BLaER1 treated with 17β-estradiol and CSF1 and Interleukin-3, amounts not matched to agents 10 nM and 100 nM (cell line): ENCODE measurements around the gene ZRSR2.
"Not testable (repeated sequence)": the region's sequence is repeated elsewhere in the genome, so short reads cannot be mapped to it uniquely, and the experiment has no call there.

ENCODE experiments used
- H3K27ac ChIP-seq, 11 experiments: shearing (Covaris generic); formaldehyde crosslinking; 2 replicates each; pipeline ENCODE4 v1.8.1; 2022
- H3K27me3 ChIP-seq, 11 experiments: shearing (Covaris generic); formaldehyde crosslinking; 2 replicates each; pipeline ENCODE4 v1.8.1; 2022
- H3K36me3 ChIP-seq, 11 experiments: shearing (Covaris generic); formaldehyde crosslinking; 2 replicates each; pipeline ENCODE4 v1.8.1; 2022
- H3K4me1 ChIP-seq, 10 experiments: shearing (Covaris generic); formaldehyde crosslinking; 2 replicates each; pipeline ENCODE4 v1.8.1; 2022
- H3K4me2 ChIP-seq, 11 experiments: shearing (Covaris generic); formaldehyde crosslinking; 2 replicates each; pipeline ENCODE4 v1.8.1; 2022
- H3K4me3 ChIP-seq, 10 experiments: shearing (Covaris generic); formaldehyde crosslinking; 2 replicates each; pipeline ENCODE4 v1.8.1; 2022
- H3K9ac ChIP-seq, 11 experiments: shearing (Covaris generic); formaldehyde crosslinking; 2 replicates each; pipeline ENCODE4 v1.8.1; 2022
- H3K9me3 ChIP-seq, 11 experiments: shearing (Covaris generic); formaldehyde crosslinking; replicated peaks in 1 of 11; 2 replicates each; pipeline ENCODE4 v1.8.1; 2022
- H4K20me1 ChIP-seq, 11 experiments: shearing (Covaris generic); formaldehyde crosslinking; 2 replicates each; pipeline ENCODE4 v1.8.1; 2022
- Cebpa-rat ChIP-seq, 11 experiments: shearing (Covaris generic); IDR thresholded peaks; 2 replicates each; pipeline ENCODE4 v1.8.1; 2022

The ZRSR2 gene

GRCh38 chrX:15822922-15823321 is 32.6 kb downstream of the ZRSR2 start:
- Histone ChIP-seq H3K27ac (no peak overlapping the region), H3K4me2 (no peak overlapping the region), H3K36me3 (peaks cover 62 to 99% (median 85%) of the 10 kb centered on the region in 11 experiments), H3K27me3 (peaks cover 0 to 24% (median 0%) of the 10 kb centered on the region in 11 experiments; a peak in 4 of 22 replicates), H4K20me1 (peaks cover 0 to 18% (median 6%) of the 10 kb centered on the region in 11 experiments; a peak in 9 of 22 replicates), H3K9me3 (no peaks in the 10 kb centered on the region), H3K4me3 (no peak overlapping the region), H3K4me1 (no peaks in the 10 kb centered on the region), H3K9ac (no peak overlapping the region)
- no peak for TF ChIP-seq Cebpa-rat (IDR thresholded peaks at IDR 0.05)

- H3K4me2 ChIP-seq = no peak overlapping the region
- peaks cover 35 to 88% (median 60%) of the 10 kb centered on the region in 11 experiments for H3K36me3 ChIP-seq
- TF ChIP-seq Cebpa-rat (IDR thresholded peaks at IDR 0.05) = no peak
- no peak overlapping the region for H3K4me3 ChIP-seq
- no peak overlapping the region for H3K9ac ChIP-seq
- H3K9me3 ChIP-seq = no peaks in the 10 kb centered on the region
- H4K20me1 ChIP-seq = peaks cover 0 to 31% (median 6%) of the 10 kb centered on the region in 11 experiments; a peak in 10 of 22 replicates
- no peak overlapping the region for H3K27ac ChIP-seq
- H3K4me1 ChIP-seq = no peaks in the 10 kb centered on the region
- peaks cover 0 to 29% (median 7%) of the 10 kb centered on the region in 11 experiments; a peak in 8 of 22 replicates for H3K27me3 ChIP-seq
Observed at GRCh38 chrX:15825936-15826335, 35.7 kb downstream of the ZRSR2 start.

GRCh38 chrX:15829217-15829616 is 38.9 kb downstream of the ZRSR2 start:
- no peak for TF ChIP-seq Cebpa-rat (IDR thresholded peaks at IDR 0.05)
- H4K20me1 ChIP-seq = peaks cover 0 to 46% (median 5%) of the 10 kb centered on the region in 11 experiments; a peak in 11 of 22 replicates
- H3K27ac ChIP-seq = no peak overlapping the region
- no peak overlapping the region for H3K9ac ChIP-seq
- no peak overlapping the region for H3K4me2 ChIP-seq
- H3K4me1 ChIP-seq = no peaks in the 10 kb centered on the region
- H3K27me3 ChIP-seq = peaks cover 0 to 48% (median 13%) of the 10 kb centered on the region in 11 experiments; a peak in 11 of 22 replicates
- H3K9me3 ChIP-seq = no peaks in the 10 kb centered on the region
- H3K4me3 ChIP-seq = no peak overlapping the region
- H3K36me3 ChIP-seq = peaks cover 9 to 68% (median 28%) of the 10 kb centered on the region in 11 experiments; a peak in 21 of 22 replicates

DNA sequence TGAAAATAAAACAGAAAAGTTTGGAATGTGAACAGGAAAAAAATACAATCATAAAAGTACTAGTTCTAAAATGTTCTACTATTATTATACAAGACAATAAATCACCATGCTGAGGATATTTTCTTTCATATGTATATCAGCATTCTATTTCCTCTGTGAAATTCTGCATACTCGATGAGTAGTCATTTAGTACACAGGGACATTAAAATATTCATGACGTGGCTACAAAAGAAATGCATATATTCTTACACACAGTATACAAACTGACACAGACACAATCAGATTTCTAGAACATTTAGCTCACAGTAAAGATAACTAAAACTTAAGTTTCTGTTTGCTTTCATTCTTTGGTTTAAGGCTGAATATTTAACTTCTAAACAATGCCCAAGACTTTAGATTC is 41.1 kb downstream of the ZRSR2 start:
- not testable (repeated sequence) for H3K27ac ChIP-seq, H3K4me2 ChIP-seq, H3K9ac ChIP-seq, H3K9me3 ChIP-seq, H3K4me1 ChIP-seq, H3K4me3 ChIP-seq
- peaks cover 0 to 65% (median 5%) of the 10 kb centered on the region in 11 experiments; a peak in 12 of 22 replicates for H4K20me1 ChIP-seq
- H3K27me3 ChIP-seq = peaks cover 0 to 55% (median 25%) of the 10 kb centered on the region in 11 experiments; a peak in 18 of 22 replicates
- H3K36me3 ChIP-seq = peaks cover 5 to 49% (median 14%) of the 10 kb centered on the region in 11 experiments; a peak in 20 of 22 replicates

- H3K36me3 ChIP-seq = peaks cover 0 to 46% (median 8%) of the 10 kb centered on the region in 11 experiments; a peak in 10 of 22 replicates
- peaks cover 0 to 69% (median 10%) of the 10 kb centered on the region in 11 experiments; a peak in 9 of 22 replicates for H4K20me1 ChIP-seq
- H3K27ac ChIP-seq = no peak overlapping the region
- TF ChIP-seq Cebpa-rat (IDR thresholded peaks at IDR 0.05) = no peak
- H3K4me2 ChIP-seq = no peak overlapping the region
- no peak overlapping the region for H3K9ac ChIP-seq
- no peak overlapping the region for H3K4me3 ChIP-seq
- H3K4me1 ChIP-seq = no peaks in the 10 kb centered on the region
- peaks cover 10 to 64% (median 36%) of the 10 kb centered on the region in 11 experiments; a peak in 18 of 22 replicates for H3K27me3 ChIP-seq
- no peaks in the 10 kb centered on the region for H3K9me3 ChIP-seq
Observed at GRCh38 chrX:15834053-15834452, 43.8 kb downstream of the ZRSR2 start.

- peaks cover 0 to 65% (median 10%) of the 10 kb centered on the region in 11 experiments; a peak in 9 of 22 replicates for H4K20me1 ChIP-seq
- H3K4me3 ChIP-seq = no peak overlapping the region
- H3K36me3 ChIP-seq = peaks cover 0 to 45% (median 8%) of the 10 kb centered on the region in 11 experiments; a peak in 12 of 22 replicates
- no peaks in the 10 kb centered on the region for H3K9me3 ChIP-seq
- no peak overlapping the region for H3K27ac ChIP-seq
- no peaks in the 10 kb centered on the region for H3K4me1 ChIP-seq
- no peak overlapping the region for H3K4me2 ChIP-seq
- H3K27me3 ChIP-seq = peaks cover 13 to 65% (median 39%) of the 10 kb centered on the region in 11 experiments; a peak in 20 of 22 replicates
- no peak for TF ChIP-seq Cebpa-rat (IDR thresholded peaks at IDR 0.05)
- H3K9ac ChIP-seq = no peak overlapping the region
Observed at GRCh38 chrX:15834827-15835595, 44.7 kb downstream of the ZRSR2 start.

DNA sequence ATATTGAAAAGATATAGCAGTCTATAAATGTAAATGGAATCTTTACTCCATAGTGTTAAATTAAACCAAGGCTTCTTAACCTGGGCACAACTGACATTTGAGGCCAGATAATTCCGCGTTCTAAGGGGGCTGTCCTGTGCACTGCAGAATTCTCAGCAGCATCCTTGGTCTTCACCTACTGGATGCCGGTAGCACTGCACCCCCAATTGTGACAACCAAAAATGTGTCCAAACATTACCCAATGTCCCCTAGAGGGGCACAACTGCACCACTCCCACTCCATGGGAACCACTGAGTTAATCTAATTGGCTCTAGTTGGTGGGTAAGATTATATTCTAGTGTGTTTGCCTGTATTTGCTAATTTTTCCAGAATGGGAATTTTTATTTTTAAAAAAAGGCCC is 47.7 kb downstream of the ZRSR2 start:
- TF ChIP-seq Cebpa-rat (IDR thresholded peaks at IDR 0.05) = no peak
- H3K36me3 ChIP-seq = peaks cover 6 to 63% (median 28%) of the 10 kb centered on the region in 11 experiments; a peak in 18 of 22 replicates

DNA sequence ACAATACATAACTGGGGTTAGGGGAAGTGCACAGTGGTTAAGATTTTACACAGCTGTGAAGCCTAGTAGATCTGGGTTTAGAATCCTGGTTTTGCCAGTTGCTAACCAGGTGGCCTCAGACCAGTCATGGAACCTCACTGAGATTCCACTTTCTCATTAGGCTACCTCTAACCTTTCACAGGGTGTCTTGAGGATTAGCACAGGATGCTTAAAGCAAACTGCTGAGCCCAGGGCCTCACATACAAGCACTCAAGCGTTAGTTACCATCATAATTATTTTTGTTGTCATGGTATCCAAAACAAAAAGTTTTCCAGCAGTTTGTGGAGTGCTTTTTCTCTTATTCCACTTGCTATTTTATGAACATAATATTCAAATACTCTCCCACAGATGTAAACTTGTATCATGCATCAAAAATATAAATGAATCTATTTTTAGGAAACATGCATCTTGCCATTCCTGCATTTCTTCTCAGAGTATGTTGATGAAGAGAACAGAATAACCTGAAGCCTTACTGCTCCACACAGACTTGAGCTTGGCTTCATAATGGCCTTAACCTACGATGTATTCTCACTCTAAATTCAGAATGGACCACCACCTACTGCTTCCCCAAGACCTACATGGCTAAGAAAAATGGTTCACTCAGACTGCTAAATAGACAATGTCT is 51.7 kb downstream of the ZRSR2 start:
- Histone ChIP-seq H3K9me3 (no peaks in the 10 kb centered on the region), H4K20me1 (peaks cover 0 to 91% (median 10%) of the 10 kb centered on the region in 11 experiments; a peak in 12 of 22 replicates), H3K4me2 (no peak overlapping the region), H3K4me1 (peaks cover 0 to 7% (median 0%) of the 10 kb centered on the region in 10 experiments; a peak in 3 of 20 replicates), H3K27ac (no peak overlapping the region), H3K27me3 (peaks cover 54 to 93% (median 83%) of the 10 kb centered on the region in 11 experiments), H3K36me3 (peaks cover 11 to 85% (median 49%) of the 10 kb centered on the region in 11 experiments; a peak in 21 of 22 replicates), H3K4me3 (no peak overlapping the region), H3K9ac (no peak overlapping the region)
- no peak for TF ChIP-seq Cebpa-rat (IDR thresholded peaks at IDR 0.05)

More for the DNA sequence above, 47.7 kb downstream of the ZRSR2 start:
- Histone ChIP-seq H3K27me3 (peaks cover 24 to 79% (median 63%) of the 10 kb centered on the region in 11 experiments; a peak in 21 of 22 replicates), H3K27ac (no peak overlapping the region), H3K9me3 (no peaks in the 10 kb centered on the region), H3K4me1 (no peaks in the 10 kb centered on the region), H3K4me3 (no peak overlapping the region), H4K20me1 (peaks cover 0 to 89% (median 10%) of the 10 kb centered on the region in 11 experiments; a peak in 10 of 22 replicates), H3K4me2 (no peak overlapping the region), H3K9ac (no peak overlapping the region)

- Histone ChIP-seq H3K4me2 (no peak overlapping the region), H4K20me1 (peaks cover 0 to 95% (median 20%) of the 10 kb centered on the region in 11 experiments; a peak in 14 of 22 replicates), H3K4me3 (no peak overlapping the region), H3K9me3 (no peaks in the 10 kb centered on the region), H3K9ac (no peak overlapping the region), H3K36me3 (peaks cover 11 to 83% (median 49%) of the 10 kb centered on the region in 11 experiments; a peak in 21 of 22 replicates), H3K4me1 (peaks cover 0 to 26% (median 0%) of the 10 kb centered on the region in 10 experiments; a peak in 3 of 20 replicates), H3K27me3 (peaks cover 69 to 95% (median 91%) of the 10 kb centered on the region in 11 experiments), H3K27ac (no peak overlapping the region)
- TF ChIP-seq Cebpa-rat (IDR thresholded peaks at IDR 0.05) = no peak
Observed at GRCh38 chrX:15843960-15844359, 53.7 kb downstream of the ZRSR2 start.
